Measurements from ENCODE around the gene ADAMTS12. TPM values are rescaled to one million over a fixed set of nuclear protein-coding genes. Genes with fewer than 3 reads are reported as not detected.

ADAMTS12 gene
- total and polyA plus RNA-seq, 2 experiments from 2014 or later = 9.1 to 17.1 TPM

- Histone ChIP-seq H3K9me2 (ENCODE audit: insufficient read depth) (no peaks in the 10 kb centered on the region; the same call in 1 of the 2 replicates), H3K27ac (ENCODE audit: low read depth) (no peak overlapping the region), H4K20me1 (replicated peaks; ENCODE audit: insufficient read depth) (no peaks in the 10 kb centered on the region), H3K79me2 (replicated peaks; ENCODE audit: insufficient read depth) (no peaks in the 10 kb centered on the region), H2AFZ (no peak overlapping the region), H3K4me1 (ENCODE audit: insufficient read depth) (peaks cover 9% of the 10 kb centered on the region), H3K36me3 (ENCODE audit: insufficient read depth) (no peaks in the 10 kb centered on the region), H3K4me3 (no peak overlapping the region), H3K27me3 (ENCODE audit: insufficient read depth) (no peaks in the 10 kb centered on the region), H3F3A (replicated peaks; ENCODE audit: low read depth) (no peaks in the 10 kb centered on the region), H3K4me2 (no peak overlapping the region)
- Mint-ChIP-seq H3K36me3 (ENCODE audit: low read depth) (no peaks in the 10 kb centered on the region), H3K4me1 (peaks cover 24% of the 10 kb centered on the region), H3K27me3 (ENCODE audit: insufficient read depth, low read depth, poor library complexity) (peaks cover 3% of the 10 kb centered on the region), H3K4me3 (no peak overlapping the region), H3K9me3 (no peaks in the 10 kb centered on the region; the same call in 2 of the 3 replicates), H3K27ac (no peak overlapping the region)
- ATAC-seq = no peak
- TF ChIP-seq ZNF331 (CRISPR knock-in tag; IDR thresholded peaks at IDR 0.05; ENCODE audit: low read depth) (no peak), ZNF114 (CRISPR knock-in tag; IDR thresholded peaks at IDR 0.05) (no peak), JUNB (IDR thresholded peaks at IDR 0.05; ENCODE audit: unreplicated experiment) (no peak), POLR2AphosphoS5 (IDR thresholded peaks at IDR 0.05; ENCODE audit: low read depth) (no peak)
- TF ChIP-seq, protein P1, sequence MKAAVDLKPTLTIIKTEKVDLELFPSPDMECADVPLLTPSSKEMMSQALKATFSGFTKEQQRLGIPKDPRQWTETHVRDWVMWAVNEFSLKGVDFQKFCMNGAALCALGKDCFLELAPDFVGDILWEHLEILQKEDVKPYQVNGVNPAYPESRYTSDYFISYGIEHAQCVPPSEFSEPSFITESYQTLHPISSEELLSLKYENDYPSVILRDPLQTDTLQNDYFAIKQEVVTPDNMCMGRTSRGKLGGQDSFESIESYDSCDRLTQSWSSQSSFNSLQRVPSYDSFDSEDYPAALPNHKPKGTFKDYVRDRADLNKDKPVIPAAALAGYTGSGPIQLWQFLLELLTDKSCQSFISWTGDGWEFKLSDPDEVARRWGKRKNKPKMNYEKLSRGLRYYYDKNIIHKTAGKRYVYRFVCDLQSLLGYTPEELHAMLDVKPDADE (IDR thresholded peaks at IDR 0.05) = no peak
- DNase-seq (ENCODE audit: low spot score) = no peak
Observed at GRCh38 chr5:33733225-33733624, 158.6 kb downstream of the ADAMTS12 start.

DNA sequence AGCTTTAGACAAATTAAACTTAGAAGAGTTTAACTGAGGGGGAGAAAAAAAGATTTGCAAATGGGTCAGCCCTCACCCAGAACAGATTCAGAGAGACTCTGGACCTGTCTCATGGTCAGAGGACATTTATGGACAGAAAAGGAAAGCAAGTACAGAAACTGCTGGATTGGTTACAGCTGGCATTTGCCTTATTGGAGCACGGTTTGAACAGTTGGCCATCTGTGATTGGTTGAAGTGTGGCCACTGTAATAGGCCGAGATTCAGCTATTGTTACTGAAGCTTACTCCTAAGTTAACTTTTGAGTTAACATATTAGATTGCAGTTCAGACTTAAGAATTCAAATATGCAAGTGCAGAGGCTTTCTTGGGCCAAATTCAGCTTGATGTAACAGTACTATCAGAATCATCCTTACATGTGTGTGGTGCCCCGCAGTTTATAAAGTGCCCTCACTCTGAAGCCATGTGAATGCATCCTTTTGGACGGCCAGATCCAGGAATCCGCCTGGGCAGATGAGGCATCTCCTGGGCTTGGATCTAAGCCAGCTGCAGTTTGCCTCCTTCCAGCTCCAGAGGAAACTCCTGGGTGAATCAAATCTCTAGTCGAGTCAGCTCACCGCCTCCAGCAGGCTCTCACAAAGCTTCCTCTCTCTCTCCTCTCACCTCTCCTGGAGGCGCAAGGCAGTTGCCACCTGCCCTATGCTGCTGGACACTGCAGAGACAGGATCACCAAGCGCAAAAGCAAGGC, 165.2 kb downstream of the ADAMTS12 start:
- no peaks in the 10 kb centered on the region for H3K79me2 ChIP-seq (replicated peaks; ENCODE audit: insufficient read depth)
- H3K36me3 ChIP-seq (ENCODE audit: insufficient read depth) = no peaks in the 10 kb centered on the region; the same call in 1 of the 2 replicates
- Mint-ChIP-seq H3K36me3 (ENCODE audit: low read depth) (no peaks in the 10 kb centered on the region; the same call in 2 of the 3 replicates), H3K27ac (no peak overlapping the region), H3K4me1 (peaks cover 4% of the 10 kb centered on the region; the same call in 2 of the 3 replicates), H3K9me3 (no peaks in the 10 kb centered on the region; the same call in none of the 3 replicates), H3K27me3 (ENCODE audit: insufficient read depth, low read depth, poor library complexity) (peaks cover 3% of the 10 kb centered on the region), H3K4me3 (no peak overlapping the region)
- ATAC-seq (no peak), DNase-seq (ENCODE audit: low spot score) (no peak)
- H4K20me1 ChIP-seq (replicated peaks; ENCODE audit: insufficient read depth) = no peaks in the 10 kb centered on the region
- H3F3A ChIP-seq (replicated peaks; ENCODE audit: low read depth) = no peaks in the 10 kb centered on the region
- H2AFZ ChIP-seq = no peak overlapping the region
- no peaks in the 10 kb centered on the region for H3K9me2 ChIP-seq (ENCODE audit: insufficient read depth)
- no peak overlapping the region for H3K4me3 ChIP-seq
- H3K4me2 ChIP-seq = no peak overlapping the region
- H3K27me3 ChIP-seq (ENCODE audit: insufficient read depth) = no peaks in the 10 kb centered on the region
- no peak overlapping the region for H3K27ac ChIP-seq (ENCODE audit: low read depth)
- H3K4me1 ChIP-seq (ENCODE audit: insufficient read depth) = no peaks in the 10 kb centered on the region
- TF ChIP-seq, protein P1 (IDR thresholded peaks at IDR 0.05) = no peak
- TF ChIP-seq POLR2AphosphoS5 (IDR thresholded peaks at IDR 0.05; ENCODE audit: low read depth) (no peak), EZH2 (IDR thresholded peaks at IDR 0.05; ENCODE audit: low read depth, unreplicated experiment) (no peak), ZNF331 (CRISPR knock-in tag; IDR thresholded peaks at IDR 0.05; ENCODE audit: low read depth) (no peak), JUNB (IDR thresholded peaks at IDR 0.05; ENCODE audit: unreplicated experiment) (no peak), STAT1 (IDR thresholded peaks at IDR 0.05; ENCODE audit: unreplicated experiment) (no peak)

All from GM23338 (cell line).